GM23338 (cell line): ENCODE data around the gene CRTC3. TPM values are rescaled to one million over a fixed set of nuclear protein-coding genes. Genes with fewer than 3 reads are reported as not detected.

ENCODE experiments used
- ATAC-seq: fragments of 200-7000 bp; cut with Tn5 transposase; 3 replicates; pipeline ENCODE4 v1.9.1; 2020
- DNase-seq: peaks from one replicate; pipeline ENCODE4 v3.0.0-alpha.2; 2015; ENCODE audit warnings: low spot score
- H2AFZ ChIP-seq: fragments of 200-600 bp; sonication (generic); 2 replicates; pipeline ENCODE4 v1.8.0; 2016; ENCODE audit warnings: antibody characterized with exemption, mild to moderate bottlenecking, moderate library complexity
- H3F3A ChIP-seq: fragments of 200-600 bp; sonication (generic); replicated peaks from 2 replicates; pipeline ENCODE4 v1.8.0; 2017; ENCODE audit warnings: antibody characterized with exemption, mixed run types, low read depth
- H3K27ac ChIP-seq: fragments of 200-600 bp; sonication (generic); 2 replicates; pipeline ENCODE4 v1.6.1; 2016; ENCODE audit warnings: low read depth
- H3K27me3 ChIP-seq: fragments of 200-600 bp; sonication (generic); 2 replicates; pipeline ENCODE4 v1.8.0; 2016; ENCODE audit warnings: mild to moderate bottlenecking, mixed run types, moderate library complexity; ENCODE audit not compliant: insufficient read depth
- H3K36me3 ChIP-seq: fragments of 200-600 bp; sonication (generic); 2 replicates; pipeline ENCODE4 v1.8.0; 2016; ENCODE audit warnings: mild to moderate bottlenecking; ENCODE audit not compliant: insufficient read depth
- H3K4me1 ChIP-seq: fragments of 200-600 bp; sonication (generic); 2 replicates; pipeline ENCODE4 v1.8.0; 2016; ENCODE audit warnings: mild to moderate bottlenecking, moderate library complexity; ENCODE audit not compliant: insufficient read depth
- H3K4me2 ChIP-seq: fragments of 200-600 bp; sonication (generic); 2 replicates; pipeline ENCODE4 v1.7.1; 2017; ENCODE audit warnings: mixed run types
- H3K4me3 ChIP-seq: fragments of 200-600 bp; sonication (generic); 2 replicates; pipeline ENCODE4 v1.6.1; 2016; ENCODE audit warnings: mixed run types
- H3K79me2 ChIP-seq: fragments of 200-600 bp; sonication (generic); replicated peaks from 2 replicates; pipeline ENCODE4 v1.8.0; 2017; ENCODE audit warnings: mild to moderate bottlenecking; ENCODE audit not compliant: insufficient read depth
- H3K9me2 ChIP-seq: fragments of 200-600 bp; sonication (generic); 2 replicates; pipeline ENCODE4 v1.8.0; 2017; ENCODE audit not compliant: insufficient read depth
- H4K20me1 ChIP-seq: fragments of 200-600 bp; sonication (generic); replicated peaks from 2 replicates; pipeline ENCODE4 v1.8.0; 2017; ENCODE audit warnings: mild to moderate bottlenecking; ENCODE audit not compliant: insufficient read depth
- H3K27ac Mint-ChIP-seq: 2 replicates; pipeline ENCODE4 v1.8.0; 2020; ENCODE audit warnings: inconsistent platforms, mild to moderate bottlenecking, moderate library complexity, mixed read lengths
- H3K27me3 Mint-ChIP-seq: 3 replicates; pipeline ENCODE4 v1.8.0; 2022; ENCODE audit warnings: low read depth, mild to moderate bottlenecking, moderate library complexity, mixed read lengths, inconsistent platforms; ENCODE audit not compliant: insufficient read depth, poor library complexity
- H3K36me3 Mint-ChIP-seq: 3 replicates; pipeline ENCODE4 v1.8.0; 2021; ENCODE audit warnings: low read depth, mild to moderate bottlenecking, inconsistent platforms, moderate library complexity, mixed read lengths
- H3K4me1 Mint-ChIP-seq: 3 replicates; pipeline ENCODE4 v1.8.0; 2020; ENCODE audit warnings: mild to moderate bottlenecking, inconsistent platforms, mixed read lengths
- H3K4me3 Mint-ChIP-seq: 3 replicates; pipeline ENCODE4 v1.8.0; 2021; ENCODE audit warnings: moderate library complexity, mild to moderate bottlenecking, inconsistent platforms, mixed read lengths
- H3K9me3 Mint-ChIP-seq: 3 replicates; pipeline ENCODE4 v1.8.0; 2020; ENCODE audit warnings: moderate library complexity, mild to moderate bottlenecking, inconsistent platforms, mixed read lengths
- CREB1 ChIP-seq: fragments of 250-450 bp; sonication (Bioruptor Pico); IDR thresholded peaks from 2 replicates; pipeline ENCODE4 v1.5.0; 2020; ENCODE audit warnings: low read depth, mild to moderate bottlenecking, moderate library complexity
- CTCF ChIP-seq, 2 experiments: fragments of 200-600 bp in 1 of 2; sonication (generic) in 1 of 2; conservative IDR thresholded peaks; 2 replicates each; pipeline versions ENCODE4 v1.5.1 to v1.6.1; 2016 to 2017; ENCODE audit warnings: antibody characterized with exemption in 2 of 2, low read depth in 2 of 2, mild to moderate bottlenecking in 2 of 2, moderate library complexity in 1 of 2
- ETS1 ChIP-seq: IDR thresholded peaks from 2 replicates; pipeline ENCODE4 v1.6.1; 2016; ENCODE audit warnings: antibody characterized with exemption
- EZH2 ChIP-seq: fragments of 200-600 bp; sonication (generic); IDR thresholded peaks from one replicate; pipeline ENCODE4 v1.8.0; 2017; ENCODE audit warnings: antibody characterized with exemption, mild to moderate bottlenecking, low read depth; ENCODE audit not compliant: unreplicated experiment
- EZH2phosphoT487 ChIP-seq: fragments of 200-600 bp; sonication (generic); IDR thresholded peaks from one replicate; pipeline ENCODE4 v1.8.1; 2018; ENCODE audit warnings: antibody characterized with exemption; ENCODE audit not compliant: unreplicated experiment
- POLR2AphosphoS5 ChIP-seq: IDR thresholded peaks from 2 replicates; pipeline ENCODE4 v1.6.1; 2016; ENCODE audit warnings: antibody characterized with exemption, low read depth
- REST ChIP-seq: IDR thresholded peaks from one replicate; pipeline ENCODE4 v1.6.1; 2018; ENCODE audit warnings: antibody characterized with exemption; ENCODE audit not compliant: unreplicated experiment
- STAT1 ChIP-seq: IDR thresholded peaks from one replicate; pipeline ENCODE4 v1.6.1; 2016; ENCODE audit warnings: antibody characterized with exemption; ENCODE audit not compliant: unreplicated experiment
- ZNF331 ChIP-seq: fragments of 250-450 bp; sonication (Bioruptor Pico); IDR thresholded peaks from 2 replicates; pipeline ENCODE4 v1.5.0; 2020; ENCODE audit warnings: low read depth, mild to moderate bottlenecking, moderate library complexity
- ZNF462 ChIP-seq: fragments of 250-450 bp; sonication (Bioruptor Pico); IDR thresholded peaks from 2 replicates; pipeline ENCODE4 v1.5.0; 2020; ENCODE audit warnings: mild to moderate bottlenecking, moderate library complexity
- polyA plus RNA-seq: library from polyadenylated mRNA; unstranded; fragments of >200 nt; fragmentation: Nextera tagmentation; extraction: Ambion mirVana; gene quantifications from 2 replicates; pipeline ENCODE4 v1.2.1, GENCODE V29; 2016
- total RNA-seq: library from RNA; depleted of rRNA; stranded (reverse); fragments of >200 nt; shearing (Covaris generic); gene quantifications from 2 replicates; pipeline ENCODE4 v1.2.3, GENCODE V29; 2014

CRTC3 gene
- total and polyA plus RNA-seq, 2 experiments from 2014 or later, result 2.8 to 3.8 TPM

GRCh38 chr15:90617668-90618097, 88.0 kb downstream of the CRTC3 start (continued):
- TF ChIP-seq POLR2AphosphoS5 (no peak), EZH2 (no peak), STAT1 (no peak), REST (no peak), EZH2phosphoT487 (no peak), CTCF (conservative IDR thresholded peaks at IDR 0.05; ENCODE audit: low read depth in 2 of 2) (no peak)

- H3K27ac Mint-ChIP-seq, result 0 out of 2 replicates have a peak overlapping the region, but pooled peaks have one; percentile 33
- Histone ChIP-seq H3K27ac (no peak overlapping the region), H3K4me2 (peak overlapping the region; percentile 17; the same call in 1 of the 2 replicates), H3K4me1 (peaks cover 13% of the 10 kb centered on the region; the same call in 1 of the 2 replicates), H3K79me2 (no peaks in the 10 kb centered on the region), H3K36me3 (no peaks in the 10 kb centered on the region; the same call in 1 of the 2 replicates), H3F3A (no peaks in the 10 kb centered on the region), H4K20me1 (no peaks in the 10 kb centered on the region), H3K4me3 (no peak overlapping the region), H2AFZ (no peak overlapping the region), H3K9me2 (no peaks in the 10 kb centered on the region), H3K27me3 (no peaks in the 10 kb centered on the region)
- DNase-seq (no peak), ATAC-seq (peak; percentile 41; the same call in 2 of the 3 replicates)
- H3K36me3 Mint-ChIP-seq, result no peaks in the 10 kb centered on the region
- H3K4me3 Mint-ChIP-seq, result no peak overlapping the region
- peaks cover 3% of the 10 kb centered on the region for H3K27me3 Mint-ChIP-seq
- H3K4me1 Mint-ChIP-seq, result peaks cover 18% of the 10 kb centered on the region
- H3K9me3 Mint-ChIP-seq, result no peaks in the 10 kb centered on the region
- TF ChIP-seq EZH2phosphoT487 (no peak), ETS1 (no peak), POLR2AphosphoS5 (no peak), ZNF331 (CRISPR knock-in tag) (no peak), CREB1 (CRISPR knock-in tag) (no peak), ZNF462 (CRISPR knock-in tag) (no peak)
Observed at GRCh38 chr15:90618330-90619125, 88.8 kb downstream of the CRTC3 start.
